ENCODE measurements around the gene CLCN5.
A peak's percentile ranks its signal among the peaks of the same experiment; 100 is the strongest.

The CLCN5 gene

DNA sequence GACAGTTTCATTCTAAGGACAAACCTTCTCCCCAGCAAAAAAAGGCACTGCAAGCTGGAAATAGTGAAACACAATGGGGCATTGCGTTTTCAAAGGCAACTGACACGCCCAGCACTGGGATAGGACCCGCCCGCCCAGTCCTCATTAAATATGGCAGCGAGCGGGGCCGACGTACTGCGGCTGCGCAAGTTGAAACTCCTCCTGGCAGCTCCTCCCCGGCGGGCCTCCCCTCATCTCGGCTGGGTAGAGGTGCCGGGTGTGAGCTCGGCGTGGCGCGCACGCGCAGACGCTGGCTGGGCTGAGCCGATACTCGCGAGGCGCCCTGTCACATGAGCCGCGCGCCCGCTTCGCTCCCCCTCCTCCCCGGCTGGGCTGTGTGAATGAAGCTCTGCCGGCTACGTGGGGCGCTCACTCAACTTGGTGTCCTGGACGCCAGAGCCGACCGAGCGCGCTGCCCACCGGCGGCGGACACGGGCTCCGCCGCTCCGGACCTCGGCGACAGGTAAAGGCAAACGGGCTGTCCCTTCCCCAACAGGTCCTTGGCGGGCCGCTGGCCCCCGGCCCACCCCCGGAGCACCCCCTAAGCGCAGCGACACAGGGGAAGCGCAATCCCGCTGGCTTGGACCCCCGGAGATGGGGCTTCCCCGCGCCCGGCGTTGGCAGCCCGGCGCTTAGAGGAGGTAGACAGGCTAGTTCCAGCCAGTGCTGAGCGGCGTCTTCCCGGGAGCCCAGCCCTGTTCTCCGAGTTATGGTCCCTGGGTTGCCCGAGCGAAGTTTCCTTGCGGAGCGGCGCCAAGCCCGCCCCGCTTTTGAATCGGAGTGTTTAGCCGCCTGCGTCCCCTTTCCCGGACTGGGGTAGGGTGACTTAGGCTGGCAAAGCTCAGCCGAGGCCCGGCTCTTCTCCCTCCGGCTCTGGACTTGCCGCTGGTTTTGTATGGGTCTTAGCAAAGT, at the start of gene CLCN5:
CLCN5 (plus strand) TSS at position 306 of the 951 bp plus-strand sequence. CDS start 2,703 bp downstream, outside the sequence.
- DNase-seq = peak; percentile 96

DNA sequence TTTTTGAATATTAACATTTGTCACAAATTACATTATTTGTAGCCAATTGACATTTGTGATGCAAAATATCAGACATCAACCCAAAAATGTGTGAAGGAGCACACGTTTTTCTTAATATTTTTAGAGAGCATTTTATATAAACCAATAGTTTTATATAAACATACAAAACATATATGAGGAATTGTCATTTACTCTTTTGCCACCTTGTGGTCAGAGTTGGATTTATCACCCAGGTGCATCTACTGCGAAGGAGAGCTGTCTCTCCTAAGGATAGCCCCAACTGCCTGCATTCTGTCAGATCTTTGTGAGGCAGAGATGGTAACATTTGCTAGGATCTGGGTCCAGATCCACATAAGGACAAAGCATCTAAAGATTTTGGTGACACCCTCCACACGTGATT, 45.6 kb upstream of the CLCN5 start:
- DNase-seq = peak; percentile 37

DNA sequence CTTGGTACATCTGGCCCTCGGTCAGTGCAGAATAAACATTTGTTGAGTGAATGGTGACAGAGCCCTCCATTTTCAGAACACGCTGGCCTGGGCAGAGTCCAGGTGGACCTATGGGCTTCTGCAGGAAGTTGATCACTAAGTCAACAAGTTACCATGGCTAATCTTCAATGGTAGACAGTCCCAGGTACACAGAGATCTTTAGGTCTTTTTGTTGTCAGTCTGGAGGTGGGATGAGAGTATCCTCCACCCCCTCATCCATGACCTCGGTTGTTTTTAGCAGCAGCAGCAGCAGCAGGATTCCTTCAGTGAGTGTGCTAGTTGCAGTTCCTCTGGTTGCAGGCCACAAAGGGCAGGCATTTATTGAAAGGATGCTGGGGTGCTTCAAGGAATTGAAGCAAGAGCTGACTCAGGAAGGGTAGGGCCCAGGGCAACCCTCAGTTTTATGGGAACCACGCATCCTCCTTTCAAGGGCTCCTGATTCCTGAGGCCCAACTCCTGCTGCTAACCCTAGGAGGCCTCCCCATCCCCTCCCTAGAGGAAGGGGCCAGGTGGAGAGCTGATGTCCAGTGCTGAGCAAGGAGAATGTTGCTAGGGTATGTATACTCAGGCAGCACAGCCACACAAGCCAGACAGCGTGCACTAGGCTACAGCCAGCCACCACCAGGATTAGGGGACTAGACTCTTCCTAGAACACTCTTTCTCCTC, 44.8 kb upstream of the CLCN5 start:
- DNase-seq = no peak

DNA sequence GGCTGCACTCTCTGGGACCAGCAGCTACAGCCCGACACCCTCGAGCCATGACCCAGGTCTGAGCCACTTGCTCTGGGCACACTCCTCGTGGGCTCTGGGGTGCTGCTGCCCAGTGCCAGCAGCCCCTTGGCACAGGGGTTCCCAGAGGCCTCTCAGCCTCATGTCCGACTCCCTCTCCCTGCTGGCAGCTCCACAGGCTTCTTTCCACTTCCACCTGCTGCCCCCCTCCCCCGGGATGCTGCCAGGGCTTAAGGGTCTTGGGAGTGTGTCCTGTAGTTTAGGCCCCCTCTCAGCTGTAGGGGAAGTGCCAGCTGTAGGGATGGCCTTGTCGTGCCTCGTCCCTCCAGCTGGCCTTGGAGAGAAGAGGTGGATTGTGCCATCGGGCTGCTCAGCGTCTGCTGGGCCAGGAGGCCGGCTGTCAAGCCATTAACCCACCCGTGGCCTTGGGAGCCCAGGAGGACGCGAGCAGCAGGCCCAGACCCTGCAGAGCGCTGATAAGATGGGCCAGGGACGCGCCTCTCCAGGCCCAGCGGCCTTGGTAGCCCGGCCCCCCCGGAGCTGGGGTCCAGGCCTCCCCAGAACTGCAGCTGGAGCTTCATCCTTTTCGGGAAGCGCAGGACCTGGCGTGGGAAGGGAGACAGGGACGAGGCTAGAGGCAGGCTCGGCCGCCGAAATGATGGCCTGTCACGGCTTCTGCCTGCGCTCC, 44.1 kb upstream of the CLCN5 start:
- no peak for DNase-seq

DNA sequence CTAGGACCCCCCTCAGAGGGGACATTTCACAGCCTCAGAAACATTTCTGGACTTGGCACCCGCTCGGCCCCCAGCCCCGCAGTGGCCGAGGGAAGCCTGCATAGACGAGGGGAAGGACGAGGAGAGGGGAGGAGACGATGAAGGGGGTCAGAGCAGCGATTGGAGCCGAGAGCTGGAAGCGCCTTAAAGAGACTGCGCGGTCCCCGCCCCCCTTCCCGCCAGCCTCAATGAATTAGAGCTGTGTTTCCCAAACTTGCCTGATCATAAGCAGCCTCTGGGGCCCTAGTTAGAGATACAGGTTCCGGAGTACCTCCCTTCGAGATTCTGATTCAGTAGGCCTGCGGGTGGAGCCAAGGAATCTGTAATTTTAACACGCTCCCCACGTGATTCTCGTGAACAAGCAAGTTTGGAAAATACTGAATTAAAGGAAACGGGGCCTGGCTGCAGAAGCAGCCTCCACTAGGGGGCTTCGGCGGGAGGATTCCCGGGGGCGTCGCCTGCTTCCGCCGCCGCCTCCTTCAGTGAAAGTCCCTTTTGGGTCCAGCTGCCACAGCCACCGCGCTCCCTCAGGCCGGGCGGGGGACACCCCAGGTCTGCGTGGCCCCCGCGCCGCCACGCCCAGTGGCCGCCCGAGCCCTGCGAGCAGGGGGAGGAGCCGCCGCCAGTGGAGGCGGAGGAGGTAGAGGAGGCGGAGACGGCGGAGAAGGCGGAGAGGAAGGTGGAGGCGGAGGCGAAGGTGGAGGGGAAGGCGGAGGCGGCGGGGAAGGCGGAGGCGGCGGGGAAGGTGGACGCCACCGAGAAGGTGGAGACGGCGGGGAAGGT, 43.4 kb upstream of the CLCN5 start, which contains the start of gene USP27X:
USP27X (plus strand) TSS at position 651 of the 822 bp plus-strand sequence. CDS start 824 bp downstream, outside the sequence.
- peak; percentile 85 for DNase-seq

DNA sequence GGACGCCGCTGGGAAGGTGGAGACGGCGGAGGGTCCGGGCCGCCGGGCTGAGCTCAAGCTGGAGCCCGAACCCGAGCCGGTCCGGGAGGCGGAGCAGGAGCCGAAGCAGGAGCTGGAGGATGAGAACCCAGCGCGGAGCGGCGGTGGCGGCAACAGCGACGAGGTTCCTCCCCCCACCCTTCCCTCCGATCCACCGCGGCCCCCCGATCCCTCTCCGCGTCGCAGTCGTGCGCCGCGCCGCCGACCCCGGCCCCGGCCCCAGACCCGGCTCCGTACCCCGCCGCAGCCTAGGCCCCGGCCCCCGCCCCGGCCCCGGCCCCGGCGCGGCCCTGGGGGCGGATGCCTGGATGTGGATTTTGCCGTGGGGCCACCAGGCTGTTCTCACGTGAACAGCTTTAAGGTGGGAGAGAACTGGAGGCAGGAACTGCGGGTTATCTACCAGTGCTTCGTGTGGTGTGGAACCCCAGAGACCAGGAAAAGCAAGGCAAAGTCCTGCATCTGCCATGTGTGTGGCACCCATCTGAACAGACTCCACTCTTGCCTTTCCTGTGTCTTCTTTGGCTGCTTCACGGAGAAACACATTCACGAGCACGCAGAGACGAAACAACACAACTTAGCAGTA, 42.6 kb upstream of the CLCN5 start:
- peak; percentile 6 for DNase-seq

DNA sequence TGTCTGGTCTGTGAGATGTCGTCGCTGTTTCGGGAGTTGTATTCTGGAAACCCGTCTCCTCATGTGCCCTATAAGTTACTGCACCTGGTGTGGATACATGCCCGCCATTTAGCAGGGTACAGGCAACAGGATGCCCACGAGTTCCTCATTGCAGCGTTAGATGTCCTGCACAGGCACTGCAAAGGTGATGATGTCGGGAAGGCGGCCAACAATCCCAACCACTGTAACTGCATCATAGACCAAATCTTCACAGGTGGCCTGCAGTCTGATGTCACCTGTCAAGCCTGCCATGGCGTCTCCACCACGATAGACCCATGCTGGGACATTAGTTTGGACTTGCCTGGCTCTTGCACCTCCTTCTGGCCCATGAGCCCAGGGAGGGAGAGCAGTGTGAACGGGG, 41.7 kb upstream of the CLCN5 start:
- no peak for DNase-seq

DNA sequence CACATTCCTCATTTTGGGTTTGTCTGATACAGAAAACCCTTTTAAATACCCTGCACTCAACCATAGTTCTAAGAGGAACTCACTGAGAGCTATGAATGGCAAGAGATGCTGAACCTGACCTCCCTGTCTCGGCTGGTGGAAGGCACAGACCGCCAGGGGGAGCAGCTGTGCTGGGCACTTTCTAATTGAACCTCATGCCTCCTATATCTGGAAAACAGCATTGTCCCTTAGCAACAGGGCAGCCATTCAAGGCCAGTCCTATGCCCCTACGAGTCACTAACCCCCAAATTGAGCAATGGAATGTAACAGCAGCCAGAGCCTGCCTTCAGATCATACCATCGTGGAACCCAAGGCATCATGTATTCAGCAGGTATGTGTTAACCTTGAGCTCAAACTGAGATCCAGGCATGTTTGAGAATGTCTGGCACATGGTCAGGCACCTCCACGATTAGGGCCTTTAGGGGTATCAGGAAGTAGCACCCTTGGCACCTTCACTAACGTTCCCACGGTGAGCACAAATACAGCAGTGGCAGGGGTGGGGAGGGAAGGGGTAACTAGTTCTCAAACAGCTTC, 38.0 kb upstream of the CLCN5 start:
- peak; percentile 53 for DNase-seq

DNA sequence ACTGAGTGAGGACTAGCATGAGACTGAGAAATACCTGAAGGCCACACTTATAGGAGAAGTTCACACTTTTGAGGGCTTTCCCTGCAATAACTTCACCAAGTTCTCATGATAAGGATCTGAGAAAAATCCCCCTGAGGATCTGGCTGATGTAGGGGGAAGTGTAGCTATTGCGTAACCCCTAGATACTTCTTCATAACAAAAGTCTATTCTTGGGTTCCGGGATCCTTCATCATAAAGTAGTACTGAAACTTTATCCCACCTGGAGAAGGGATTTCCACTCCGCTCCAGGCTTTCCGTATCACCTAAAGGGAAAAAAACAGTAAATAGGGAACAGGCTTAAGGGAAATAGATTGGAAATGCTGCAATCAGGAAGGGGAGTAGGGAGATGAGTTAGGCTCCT, 29.9 kb upstream of the CLCN5 start:
- DNase-seq = no peak

DNA sequence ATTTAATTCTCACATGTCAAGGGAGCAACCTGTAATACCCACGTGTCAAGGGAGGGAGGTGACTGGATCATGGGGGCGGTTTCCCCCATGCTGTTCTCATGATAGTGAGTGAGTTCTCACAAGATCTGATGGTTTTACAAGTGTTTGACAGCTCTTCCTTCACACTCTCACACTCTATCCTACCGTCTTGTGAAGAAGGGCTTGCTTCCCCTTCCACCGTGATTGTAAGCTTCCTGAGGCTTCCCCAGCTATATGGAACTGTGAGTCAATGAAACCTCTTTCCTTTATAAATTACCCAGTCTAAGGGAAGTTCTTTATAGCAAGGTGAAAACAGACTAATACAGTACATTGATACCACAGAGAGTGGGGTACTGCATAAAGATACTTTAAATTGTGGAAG, 25.4 kb upstream of the CLCN5 start:
- DNase-seq = no peak

DNA sequence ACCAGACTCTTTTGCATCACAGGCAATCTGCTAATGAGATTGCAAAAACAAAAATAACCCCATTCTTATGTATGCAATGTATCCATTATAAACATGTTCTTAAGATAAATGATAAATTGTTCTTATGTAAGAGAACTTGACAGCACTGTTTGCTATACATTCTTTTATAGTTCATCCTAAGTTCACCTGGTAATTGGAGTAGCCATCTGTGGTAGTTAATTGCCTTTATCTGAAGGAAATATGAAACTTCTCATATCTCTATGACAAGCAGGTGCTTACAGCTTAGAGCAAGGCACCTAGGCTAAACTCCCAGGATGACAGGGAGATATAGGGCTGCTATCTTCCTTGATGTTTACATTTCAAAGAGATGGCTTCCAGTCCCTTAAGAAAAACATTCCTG, 21.3 kb upstream of the CLCN5 start:
- DNase-seq = peak; percentile 49

DNA sequence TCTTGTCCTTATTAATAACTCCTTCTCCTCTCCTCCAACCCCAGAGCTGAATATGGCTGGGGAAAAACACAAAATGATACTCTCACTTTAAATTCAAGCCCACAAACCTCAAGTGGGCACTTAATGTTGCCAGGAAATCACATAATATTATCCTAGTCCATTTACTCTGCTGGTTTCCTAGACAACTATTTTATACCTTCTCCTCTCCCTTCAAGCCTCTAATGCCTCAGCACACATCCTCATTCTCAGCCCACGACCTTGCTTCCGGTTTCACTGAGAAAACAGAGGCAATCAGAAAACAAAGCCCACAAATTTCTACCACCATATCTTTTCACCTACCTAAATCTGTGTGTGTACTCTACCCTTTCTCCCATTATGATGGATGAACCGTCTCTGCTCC, 12.1 kb upstream of the CLCN5 start:
- peak; percentile 29 for DNase-seq

DNA sequence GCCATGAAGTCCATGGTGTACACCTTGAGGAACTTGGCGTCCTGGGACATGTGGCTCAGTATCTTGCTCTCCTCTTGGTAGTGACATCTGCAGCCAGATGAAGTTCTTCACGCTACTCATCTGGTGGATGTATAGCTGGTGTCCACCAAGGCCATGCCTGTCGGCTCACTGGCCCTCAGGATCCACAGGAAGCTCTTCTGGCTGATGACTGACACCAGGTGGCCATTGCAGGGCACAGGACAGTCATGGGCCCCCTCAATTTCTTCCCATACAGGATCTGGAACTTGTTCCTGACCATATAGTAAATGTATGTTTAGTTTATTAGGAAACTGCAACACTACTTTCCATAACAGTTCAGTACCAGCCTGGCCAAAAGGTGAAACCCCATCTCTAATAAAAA, 10.3 kb upstream of the CLCN5 start:
- no peak for DNase-seq

DNA sequence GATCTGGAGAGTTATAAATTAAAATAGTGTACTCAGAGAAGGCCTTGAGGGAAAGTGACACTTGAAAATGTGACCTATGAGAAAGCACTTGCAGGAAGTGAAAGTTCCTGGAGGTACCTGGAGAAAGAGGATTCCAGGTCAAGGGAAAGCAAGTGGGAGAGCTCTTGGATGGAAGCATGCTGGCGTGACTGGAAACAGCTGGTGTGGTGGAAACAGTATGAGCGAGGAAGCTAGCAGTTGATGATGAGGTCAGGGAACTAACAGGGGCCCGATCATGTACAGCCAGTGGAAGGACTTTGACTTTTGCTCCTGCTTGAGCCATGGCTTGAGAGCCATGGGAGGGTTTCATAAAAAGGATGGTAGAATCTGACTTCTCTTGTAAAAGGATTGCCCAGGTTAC, 9.5 kb upstream of the CLCN5 start:
- DNase-seq = no peak

DNA sequence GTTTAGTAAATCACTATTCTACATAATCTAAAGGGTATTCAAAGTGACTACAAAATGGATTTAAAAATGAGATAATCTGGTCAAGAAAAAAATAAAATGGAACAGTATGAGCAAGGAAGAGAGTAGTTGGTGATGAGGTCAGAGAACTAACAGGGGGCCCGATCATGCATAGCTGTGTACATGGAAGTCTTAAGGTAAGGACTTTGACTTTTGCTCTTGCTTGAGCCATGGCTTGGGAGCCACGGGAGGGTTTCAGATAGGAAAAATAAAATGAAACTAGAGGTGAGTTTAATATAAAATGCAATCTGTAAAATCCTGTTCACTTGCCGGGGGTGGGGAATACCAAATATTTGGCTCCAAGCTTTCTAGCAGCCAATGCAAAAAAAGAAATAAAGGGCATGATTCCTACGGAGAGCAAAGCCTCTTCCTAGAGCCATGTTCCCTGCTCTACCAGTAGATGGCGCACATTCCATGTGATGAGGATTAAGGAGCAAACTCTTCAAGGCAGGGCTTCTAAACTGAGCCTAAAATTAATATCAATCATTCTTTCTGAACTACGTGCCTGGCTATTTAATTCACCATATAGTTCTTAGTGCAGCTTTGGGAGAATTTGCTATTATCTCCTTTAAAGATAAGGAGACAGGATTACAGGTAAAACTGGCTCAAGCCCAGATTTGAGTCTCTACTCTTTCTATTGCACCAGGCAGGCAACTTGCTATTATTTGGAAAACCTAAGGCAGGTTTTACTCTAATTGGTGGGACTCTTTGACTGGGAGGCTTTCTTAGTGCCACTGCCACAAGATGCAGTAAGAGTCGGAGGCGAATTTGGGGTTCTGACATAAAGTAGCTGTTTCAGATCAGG, 6.8 kb upstream of the CLCN5 start:
- peak; percentile 59 for DNase-seq

DNA sequence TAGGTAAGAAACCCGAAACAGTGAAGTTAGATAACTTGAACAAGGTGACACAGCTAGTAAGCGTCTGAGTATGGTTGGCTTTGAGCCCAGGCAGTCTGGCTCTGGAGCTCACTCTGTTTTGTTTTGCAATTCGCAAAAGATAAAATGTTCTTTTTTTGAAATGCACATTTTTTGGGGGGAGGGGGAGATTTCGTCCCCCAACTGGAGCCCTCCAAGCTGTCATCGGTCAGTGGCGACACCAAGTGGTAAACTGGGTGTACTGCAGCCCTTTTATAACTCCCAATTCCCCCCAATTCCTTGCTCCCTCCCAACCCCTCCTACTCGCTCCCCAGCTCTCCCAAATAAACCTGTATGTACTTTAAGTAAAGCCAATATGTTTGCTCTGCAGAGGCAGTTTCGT, 2.8 kb upstream of the CLCN5 start:
- DNase-seq = peak; percentile 20

DNA sequence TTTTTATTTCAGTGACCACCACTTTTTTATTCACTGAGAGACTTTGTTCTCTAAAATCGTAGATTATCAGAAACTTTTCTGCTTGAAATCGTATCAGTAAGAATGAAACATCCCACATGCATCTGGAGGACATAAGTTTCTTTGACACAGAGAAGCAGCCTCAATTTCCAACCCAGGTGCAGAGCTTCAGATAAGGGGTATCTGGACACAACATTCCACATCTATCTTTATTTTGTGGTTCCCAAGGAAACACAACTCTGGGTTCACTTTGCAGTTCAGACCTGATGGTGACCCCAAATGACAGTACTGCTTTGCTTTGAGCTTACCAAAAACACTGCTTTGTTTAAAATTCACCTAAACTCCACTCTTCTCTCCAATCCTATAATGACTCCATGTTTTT, 1.3 kb upstream of the CLCN5 start:
- no peak for DNase-seq

DNA sequence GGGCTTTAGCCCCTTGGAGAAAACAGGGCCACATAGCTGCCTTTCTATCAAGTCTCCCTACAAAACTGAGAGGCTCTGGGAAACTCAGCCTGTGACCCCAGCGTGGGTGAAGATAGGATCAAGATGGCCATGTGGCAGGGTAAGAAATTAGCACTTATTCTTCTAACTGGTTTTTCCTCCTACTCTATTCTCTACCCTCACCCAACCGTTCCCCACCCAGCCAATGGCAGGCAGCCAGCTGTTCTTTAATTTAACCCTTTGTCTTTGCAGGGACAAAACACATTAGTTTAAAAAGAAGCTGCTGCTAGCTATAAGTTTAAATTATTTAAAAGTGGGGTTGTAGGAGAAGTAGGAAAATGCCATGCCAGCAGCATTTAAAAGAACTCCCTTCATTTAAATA, 2.8 kb downstream of the CLCN5 start:
- peak; percentile 30 for DNase-seq

DNA sequence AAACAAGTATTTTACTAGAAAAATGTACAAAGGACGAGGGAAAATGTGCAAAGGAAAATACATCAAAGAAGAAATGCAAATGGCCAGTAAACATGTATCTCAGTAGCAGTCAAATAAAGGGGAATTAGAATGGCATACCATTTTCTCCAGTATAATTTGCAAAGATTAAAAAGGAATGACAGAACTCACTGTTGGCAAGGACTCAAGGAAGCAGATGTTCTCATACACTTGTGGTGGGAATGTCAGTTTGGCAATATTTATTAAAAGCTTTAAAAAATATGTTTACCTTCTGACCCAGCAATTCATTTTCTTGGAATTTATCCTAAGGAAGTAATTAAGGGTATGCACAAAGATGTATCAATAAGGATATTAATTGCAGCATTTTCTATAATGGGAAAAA, 7.6 kb downstream of the CLCN5 start:
- peak; percentile 45 for DNase-seq

DNA sequence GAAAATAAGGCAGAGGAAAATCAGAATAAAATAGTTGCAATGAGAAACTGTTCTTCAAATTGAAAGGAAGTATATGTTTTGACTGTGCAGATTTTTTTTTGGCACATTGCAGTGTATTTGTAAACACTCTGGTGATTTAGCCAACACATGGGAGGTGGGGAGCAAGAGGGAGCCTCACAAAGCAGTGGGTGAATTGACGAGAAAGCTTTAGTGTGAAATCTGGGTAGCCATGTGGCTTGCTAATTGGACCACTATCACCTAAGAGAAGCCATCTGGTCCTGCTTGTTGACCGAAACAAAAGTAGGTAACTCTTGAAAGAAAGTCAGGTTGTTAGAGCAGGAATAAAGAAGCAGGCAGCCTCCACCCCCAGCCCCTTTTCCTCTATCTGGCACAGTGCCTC, 10.4 kb downstream of the CLCN5 start:
- DNase-seq = peak; percentile 8

DNA sequence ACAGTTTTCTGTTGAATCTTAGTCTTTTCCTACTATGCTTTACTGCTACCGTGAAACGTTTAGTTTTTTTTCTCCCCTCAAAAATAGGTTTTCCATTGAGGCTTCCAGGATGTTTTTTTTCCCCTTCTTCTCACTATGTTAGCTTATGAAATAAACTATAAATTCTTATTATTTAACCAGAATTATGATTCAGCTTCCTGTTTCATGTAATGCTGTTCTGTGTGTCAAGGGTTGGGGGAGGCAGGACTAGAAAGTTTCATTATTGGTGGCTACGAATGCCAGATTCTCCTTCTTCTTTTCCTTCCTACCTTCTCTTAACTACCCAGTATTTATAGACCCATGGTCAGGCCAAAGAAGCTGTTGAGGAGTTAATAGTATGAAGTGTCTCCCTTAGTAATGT, 11.8 kb downstream of the CLCN5 start:
- DNase-seq = no peak

All from NCI-H69 (cell line).